Activated CD4-positive, alpha-beta T cell treated with anti-CD3 and anti-CD28 coated beads for 36 hours (primary cell): Measurements from ENCODE around the gene RASEF. TPM values are rescaled to one million over a fixed set of nuclear protein-coding genes. Genes with fewer than 3 reads are reported as not detected.

ENCODE experiments used
- ATAC-seq: fragments of 200-7000 bp; cut with Tn5 transposase; one replicate; pipeline ENCODE4 v1.10.0; 2021; ENCODE audit warnings: mild to moderate bottlenecking, moderate library complexity
- CTCF ChIA-PET: fragments of 350-600 bp; sonication (Branson Sonifier 250); formaldehyde crosslinking; loops from one replicate; lab custom pipeline; 2021; ENCODE audit warnings: antibody characterized with exemption; lab: Charles Lee
- POLR2A ChIA-PET: fragments of 350-600 bp; sonication (Branson Sonifier 250); formaldehyde crosslinking; loops from one replicate; lab custom pipeline; 2021; ENCODE audit warnings: antibody characterized with exemption, inconsistent platforms; lab: Charles Lee
- DNase-seq: peaks from one replicate; pipeline ENCODE4 v3.0.0-alpha.2; 2020
- H3K27ac Mint-ChIP-seq: one replicate; pipeline ENCODE4 v1.8.0; 2021; ENCODE audit warnings: mixed read lengths
- H3K27me3 Mint-ChIP-seq: one replicate; pipeline ENCODE4 v1.8.0; 2021; ENCODE audit warnings: mixed read lengths
- H3K36me3 Mint-ChIP-seq: one replicate; pipeline ENCODE4 v1.8.0; 2021; ENCODE audit warnings: low read depth, mixed read lengths
- H3K4me1 Mint-ChIP-seq: one replicate; pipeline ENCODE4 v1.8.0; 2021; ENCODE audit warnings: mixed read lengths
- H3K4me3 Mint-ChIP-seq: one replicate; pipeline ENCODE4 v1.8.0; 2021; ENCODE audit warnings: mild to moderate bottlenecking, moderate library complexity, mixed read lengths
- H3K9me3 Mint-ChIP-seq: one replicate; pipeline ENCODE4 v1.8.0; 2021; ENCODE audit warnings: low read depth, mixed read lengths
- intact Hi-C, 2 experiments: fragments of 100-400 bp; cut with DNase I in 1 of 2; cut with micrococcal nuclease in 1 of 2; formaldehyde crosslinking; loops; one replicate each; pipeline versions ENCODE4 v1.14.2 to v1.15.1; 2022 to 2024; cut with DNase I, micrococcal nuclease
- total RNA-seq, 2 experiments: library from RNA; stranded (reverse); gene quantifications; one replicate each; pipeline ENCODE4 v1.2.3, GENCODE V29; 2021

Gene RASEF
- total RNA-seq, 2 experiments from 2014 or later: not detected

DNA sequence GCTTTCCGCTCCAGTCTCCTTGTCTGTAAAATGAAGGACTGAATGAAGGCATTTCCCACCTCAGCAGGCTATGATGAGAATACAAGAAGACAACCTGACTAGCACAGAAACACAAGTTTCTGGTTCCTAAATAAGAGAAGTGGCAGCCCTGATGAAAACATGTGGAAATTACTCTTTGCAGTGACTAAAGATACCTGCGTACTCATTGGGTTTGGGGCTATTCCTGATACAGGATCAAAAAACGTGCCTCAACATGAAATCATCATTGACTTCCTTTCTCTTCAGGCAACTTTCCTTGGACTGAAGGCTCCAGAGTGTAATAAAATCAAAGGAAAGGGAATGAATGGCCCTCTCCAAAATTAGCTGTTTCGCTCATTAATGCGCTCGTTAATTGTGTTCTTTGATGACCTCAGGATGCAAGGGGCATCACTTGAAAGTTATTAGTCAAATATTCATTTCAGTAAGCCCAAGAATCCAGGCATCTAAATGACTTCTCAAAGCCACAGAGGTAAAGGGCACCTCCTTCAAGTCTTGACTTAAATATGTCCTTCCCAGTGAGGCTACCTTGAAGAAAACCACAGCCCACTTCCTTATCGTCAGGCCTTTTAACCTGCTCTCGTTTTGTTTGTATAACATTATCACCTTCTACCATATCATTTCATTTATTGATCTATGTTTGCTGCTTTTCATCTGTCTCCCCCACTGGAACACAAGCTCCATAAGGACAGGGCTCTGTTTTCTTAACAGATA lies 68.9 kb downstream of the RASEF start:
- Mint-ChIP-seq H3K27me3 (peaks cover 2% of the 10 kb centered on the region), H3K9me3 (no peaks in the 10 kb centered on the region), H3K27ac (no peak overlapping the region), H3K4me1 (no peaks in the 10 kb centered on the region), H3K36me3 (no peaks in the 10 kb centered on the region), H3K4me3 (no peak overlapping the region)
- intact Hi-C loops: no loop called here
- DNase-seq (no peak), ATAC-seq (no peak)
- POLR2A ChIA-PET: no interaction called here
- CTCF ChIA-PET: no interaction called here

DNA sequence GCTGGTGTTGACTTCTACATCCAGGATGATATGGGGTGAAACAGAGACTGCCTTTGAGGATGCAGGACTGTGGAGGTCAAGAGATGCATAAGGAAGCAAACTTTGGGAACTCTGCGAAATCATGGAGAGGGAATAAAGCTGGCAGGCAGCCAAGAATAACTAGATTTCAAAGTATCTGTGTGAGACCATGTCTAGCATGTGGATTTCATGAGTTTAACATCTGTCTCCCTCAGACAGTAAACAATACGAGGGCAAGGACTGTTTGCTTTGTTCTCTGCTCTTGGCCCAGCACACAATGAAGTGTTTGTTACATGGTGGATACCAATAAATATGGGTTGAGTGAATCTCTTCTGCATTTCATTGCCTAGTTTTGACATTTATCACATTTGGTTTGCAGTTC lies 71.3 kb downstream of the RASEF start:
- ATAC-seq (no peak), DNase-seq (no peak)
- POLR2A ChIA-PET: no interaction called here
- H3K27ac Mint-ChIP-seq: no peak overlapping the region
- no peaks in the 10 kb centered on the region for H3K36me3 Mint-ChIP-seq
- CTCF ChIA-PET: no interaction called here
- H3K4me1 Mint-ChIP-seq: no peaks in the 10 kb centered on the region
- H3K9me3 Mint-ChIP-seq: no peaks in the 10 kb centered on the region
- intact Hi-C loops: no loop called here
- peaks cover 2% of the 10 kb centered on the region for H3K27me3 Mint-ChIP-seq
- no peak overlapping the region for H3K4me3 Mint-ChIP-seq

DNA sequence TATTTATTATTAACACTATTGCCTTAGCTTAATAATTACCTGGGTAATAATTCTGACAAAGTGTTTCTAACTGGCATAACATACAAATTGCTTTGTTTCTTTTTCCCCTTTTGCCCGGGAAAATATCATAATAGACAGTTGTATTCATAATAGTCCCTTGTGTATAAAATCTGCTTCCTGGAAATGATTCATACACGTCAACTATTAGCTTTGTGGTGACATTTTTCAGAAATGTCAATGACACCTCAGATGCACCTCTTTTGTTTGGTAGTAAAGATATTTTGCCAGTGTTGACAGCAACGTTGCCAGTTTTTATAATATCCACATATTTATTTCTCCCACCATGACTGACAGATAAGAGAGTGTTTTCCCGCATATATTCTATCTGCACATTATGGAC lies 73.0 kb downstream of the RASEF start:
- no peaks in the 10 kb centered on the region for H3K9me3 Mint-ChIP-seq
- CTCF ChIA-PET: no interaction called here
- no peak overlapping the region for H3K27ac Mint-ChIP-seq
- peaks cover 2% of the 10 kb centered on the region for H3K27me3 Mint-ChIP-seq
- no peak overlapping the region for H3K4me3 Mint-ChIP-seq
- intact Hi-C loops: no loop called here
- no peaks in the 10 kb centered on the region for H3K36me3 Mint-ChIP-seq
- POLR2A ChIA-PET: no interaction called here
- H3K4me1 Mint-ChIP-seq: no peaks in the 10 kb centered on the region
- DNase-seq (no peak), ATAC-seq (no peak)

DNA sequence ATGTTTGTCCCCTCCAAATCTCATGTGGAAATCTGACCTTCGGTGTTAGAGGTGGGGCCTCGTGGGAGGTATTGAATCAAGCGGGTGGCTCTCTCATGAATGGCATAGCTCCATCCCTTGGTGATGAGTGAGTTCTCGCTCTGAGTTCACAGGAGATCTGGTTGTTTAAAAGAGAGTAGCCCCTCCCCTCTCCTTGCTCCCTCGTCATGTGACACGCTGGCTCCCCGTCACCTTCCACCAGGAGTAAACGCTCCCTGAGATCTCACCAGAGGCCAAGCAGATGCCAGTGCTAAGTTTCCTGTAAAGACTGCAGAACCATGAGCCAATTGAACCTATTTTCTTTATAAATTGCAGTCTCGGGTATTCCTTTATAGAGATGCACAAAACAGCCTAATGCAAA lies 74.5 kb downstream of the RASEF start:
- Mint-ChIP-seq H3K4me3 (no peak overlapping the region), H3K9me3 (no peaks in the 10 kb centered on the region), H3K27ac (no peak overlapping the region), H3K27me3 (peaks cover 2% of the 10 kb centered on the region), H3K4me1 (no peaks in the 10 kb centered on the region), H3K36me3 (no peaks in the 10 kb centered on the region)
- ChIA-PET CTCF (no interaction called here), POLR2A (no interaction called here)
- no peak for DNase-seq
- intact Hi-C loops: no loop called here
- no peak for ATAC-seq

DNA sequence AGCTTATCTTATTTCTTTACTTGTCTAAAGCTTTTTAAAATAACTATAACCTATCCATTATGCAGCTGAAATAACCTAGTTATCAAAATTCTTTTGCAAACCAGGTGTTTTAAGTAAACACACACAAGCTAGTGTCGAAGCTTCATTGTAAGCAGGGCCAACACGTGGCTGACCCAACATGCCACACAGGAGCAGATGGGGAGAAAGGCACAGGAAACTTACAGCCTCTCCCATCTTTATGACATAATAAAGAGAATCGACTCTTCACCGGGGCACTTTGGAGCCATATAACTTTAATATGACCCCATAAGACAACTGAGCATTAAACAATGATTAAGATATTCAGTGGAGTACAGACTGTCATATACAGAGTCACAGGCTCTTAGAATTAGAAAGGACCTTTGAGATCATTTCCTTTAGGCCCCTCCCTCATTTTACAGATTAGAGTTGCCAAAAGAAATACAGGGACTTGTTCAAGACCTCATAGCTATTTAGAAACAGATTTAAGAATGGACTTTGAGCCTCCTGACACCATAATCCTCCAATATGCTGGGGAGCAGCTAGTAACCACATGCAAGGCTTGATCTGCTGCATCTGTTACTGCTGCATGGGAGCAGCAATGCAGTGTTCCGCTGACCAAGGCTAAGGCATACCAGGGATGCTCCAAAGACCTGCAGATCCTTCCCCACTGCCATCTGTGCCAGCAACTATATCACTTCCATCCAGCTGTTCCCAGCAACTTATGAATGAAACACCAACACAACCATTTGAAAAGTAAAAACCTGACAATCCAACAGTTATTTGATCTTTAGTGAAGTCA lies 75.4 kb downstream of the RASEF start:
- H3K9me3 Mint-ChIP-seq: no peaks in the 10 kb centered on the region
- H3K4me1 Mint-ChIP-seq: no peaks in the 10 kb centered on the region
- no peak overlapping the region for H3K27ac Mint-ChIP-seq
- DNase-seq: no peak
- ATAC-seq: no peak
- intact Hi-C loops: no loop called here
- peaks cover 2% of the 10 kb centered on the region for H3K27me3 Mint-ChIP-seq
- POLR2A ChIA-PET: no interaction called here
- CTCF ChIA-PET: no interaction called here
- no peaks in the 10 kb centered on the region for H3K36me3 Mint-ChIP-seq
- no peak overlapping the region for H3K4me3 Mint-ChIP-seq

DNA sequence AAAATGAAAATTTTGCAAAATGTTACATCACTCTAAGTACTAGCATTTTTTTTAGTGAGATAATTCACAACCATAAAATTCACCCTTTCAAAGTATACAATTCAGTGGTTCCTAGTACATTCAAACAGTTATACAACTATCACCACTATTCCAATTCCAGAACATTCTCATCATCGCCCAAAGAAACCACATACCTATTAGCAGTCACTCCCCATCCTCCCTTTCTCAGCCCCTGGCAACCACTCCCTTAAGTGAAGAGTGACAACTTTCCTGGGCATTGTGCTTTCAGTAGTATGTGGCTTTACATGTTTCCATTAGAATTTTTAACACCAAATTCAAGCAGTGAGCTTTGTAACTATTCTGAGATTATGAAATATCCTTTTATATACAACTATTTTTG lies 81.4 kb downstream of the RASEF start:
- CTCF ChIA-PET: no interaction called here
- H3K4me3 Mint-ChIP-seq: no peak overlapping the region

DNA sequence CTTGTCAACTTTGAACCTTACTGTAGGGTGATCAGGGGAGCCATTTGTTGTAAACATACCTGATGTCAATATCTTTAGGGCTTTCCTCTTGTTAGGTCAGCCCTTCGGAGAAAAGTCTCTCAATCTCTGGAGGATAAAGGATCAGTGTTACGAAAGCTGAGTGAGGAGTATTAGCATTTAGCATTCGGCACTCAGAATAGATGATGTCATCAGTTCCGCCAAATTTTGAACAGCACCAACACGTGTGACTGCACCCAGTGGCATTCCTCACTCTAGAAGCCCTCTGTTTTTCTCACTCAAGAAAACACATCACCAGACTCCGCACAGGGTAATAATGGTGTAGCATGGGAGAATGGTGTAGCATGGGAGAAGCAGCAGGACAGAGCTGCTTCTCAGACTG lies 87.8 kb downstream of the RASEF start:
- intact Hi-C loops: no loop called here
- POLR2A ChIA-PET: no interaction called here

More for the DNA sequence above, 81.4 kb downstream of the RASEF start:
- Mint-ChIP-seq H3K27ac (no peak overlapping the region), H3K36me3 (no peaks in the 10 kb centered on the region), H3K4me1 (no peaks in the 10 kb centered on the region), H3K27me3 (no peaks in the 10 kb centered on the region), H3K9me3 (no peaks in the 10 kb centered on the region)
- POLR2A ChIA-PET: no interaction called here
- intact Hi-C loops: no loop called here
- no peak for DNase-seq
- no peak for ATAC-seq

DNA sequence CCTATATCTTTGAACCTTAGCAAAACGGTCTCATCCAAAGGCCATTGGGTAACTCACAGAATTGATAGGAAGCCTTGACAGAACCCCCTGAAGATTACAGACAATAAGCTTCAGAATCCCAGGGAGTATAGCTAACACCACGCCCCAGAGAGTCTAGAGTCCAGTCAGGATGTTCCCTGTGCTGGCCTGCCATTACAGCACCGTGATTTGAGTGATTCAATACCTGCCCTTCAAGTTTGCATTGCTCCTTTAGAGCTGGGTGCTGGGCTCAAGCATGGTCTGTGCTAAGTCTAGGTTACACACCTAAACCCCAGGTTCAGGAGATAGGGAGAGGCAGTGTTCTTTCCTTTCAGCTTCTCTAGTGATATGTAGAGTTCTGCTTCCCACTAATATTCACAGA lies 90.5 kb downstream of the RASEF start:
- intact Hi-C loops: no loop called here
- Mint-ChIP-seq H3K27me3 (peaks cover 2% of the 10 kb centered on the region), H3K4me1 (no peaks in the 10 kb centered on the region), H3K27ac (no peak overlapping the region), H3K4me3 (no peak overlapping the region), H3K36me3 (no peaks in the 10 kb centered on the region), H3K9me3 (no peaks in the 10 kb centered on the region)
- no peak for ATAC-seq
- ChIA-PET POLR2A (no interaction called here), CTCF (no interaction called here)
- no peak for DNase-seq

More for the DNA sequence above, 87.8 kb downstream of the RASEF start:
- no peak overlapping the region for H3K4me3 Mint-ChIP-seq
- no peaks in the 10 kb centered on the region for H3K9me3 Mint-ChIP-seq
- H3K4me1 Mint-ChIP-seq: no peaks in the 10 kb centered on the region
- H3K27ac Mint-ChIP-seq: no peak overlapping the region
- no peaks in the 10 kb centered on the region for H3K36me3 Mint-ChIP-seq
- DNase-seq (no peak), ATAC-seq (no peak)
- peaks cover 2% of the 10 kb centered on the region for H3K27me3 Mint-ChIP-seq
- CTCF ChIA-PET: no interaction called here

DNA sequence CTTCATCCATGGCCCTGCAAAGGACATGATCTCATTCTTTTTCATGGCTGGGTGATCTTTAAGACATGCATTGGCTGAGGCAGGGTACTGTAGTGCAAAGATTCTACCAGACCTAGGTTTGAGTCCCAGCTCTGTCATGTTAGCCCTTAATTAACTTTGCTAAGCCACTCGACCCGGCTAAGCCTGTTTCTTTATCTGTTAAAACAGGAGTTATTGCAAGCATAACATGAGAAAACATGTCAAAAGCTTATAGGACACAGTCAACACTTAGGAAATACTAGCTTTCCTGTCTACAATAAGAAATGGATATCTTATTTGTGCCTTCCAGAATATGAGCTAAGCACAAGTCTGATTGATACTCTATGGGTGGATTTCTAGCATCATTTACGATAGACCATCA lies 92.6 kb downstream of the RASEF start:
- Mint-ChIP-seq H3K4me3 (no peak overlapping the region), H3K9me3 (no peaks in the 10 kb centered on the region), H3K27me3 (no peaks in the 10 kb centered on the region), H3K4me1 (no peaks in the 10 kb centered on the region), H3K36me3 (no peaks in the 10 kb centered on the region), H3K27ac (no peak overlapping the region)
- ChIA-PET POLR2A (no interaction called here), CTCF (interaction anchor here (1.1 kb wide), 1 partner anchor 9 kb away, joined by 3 read pairs; no protein-coding TSS in a partner anchor)
- intact Hi-C loops: no loop called here
- ATAC-seq (no peak), DNase-seq (no peak)

DNA sequence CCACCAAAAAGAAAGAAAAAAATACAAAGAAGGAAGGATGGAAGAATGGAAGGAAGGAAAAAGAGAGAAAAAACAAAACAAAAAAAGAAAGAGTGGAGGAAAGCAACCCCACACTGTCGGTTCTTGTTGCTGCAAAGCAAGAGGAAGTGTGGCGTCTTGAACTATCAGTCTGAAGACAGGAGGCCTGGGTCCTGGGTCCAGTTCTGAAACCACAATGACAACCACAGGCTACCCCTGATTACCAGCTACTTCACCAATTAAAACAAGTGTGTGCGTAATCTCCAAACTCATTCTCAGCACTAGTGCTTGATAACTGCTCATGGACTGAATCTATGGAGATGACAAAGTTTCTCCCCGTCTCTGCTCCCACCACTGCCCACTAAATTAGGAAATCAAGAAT lies 93.7 kb downstream of the RASEF start:
- H3K9me3 Mint-ChIP-seq: no peaks in the 10 kb centered on the region
- DNase-seq (no peak), ATAC-seq (no peak)
- H3K36me3 Mint-ChIP-seq: no peaks in the 10 kb centered on the region
- H3K4me3 Mint-ChIP-seq: no peak overlapping the region
- ChIA-PET POLR2A (no interaction called here), CTCF (no interaction called here)
- H3K27ac Mint-ChIP-seq: no peak overlapping the region
- intact Hi-C loops: no loop called here
- H3K27me3 Mint-ChIP-seq: no peaks in the 10 kb centered on the region
- no peaks in the 10 kb centered on the region for H3K4me1 Mint-ChIP-seq

DNA sequence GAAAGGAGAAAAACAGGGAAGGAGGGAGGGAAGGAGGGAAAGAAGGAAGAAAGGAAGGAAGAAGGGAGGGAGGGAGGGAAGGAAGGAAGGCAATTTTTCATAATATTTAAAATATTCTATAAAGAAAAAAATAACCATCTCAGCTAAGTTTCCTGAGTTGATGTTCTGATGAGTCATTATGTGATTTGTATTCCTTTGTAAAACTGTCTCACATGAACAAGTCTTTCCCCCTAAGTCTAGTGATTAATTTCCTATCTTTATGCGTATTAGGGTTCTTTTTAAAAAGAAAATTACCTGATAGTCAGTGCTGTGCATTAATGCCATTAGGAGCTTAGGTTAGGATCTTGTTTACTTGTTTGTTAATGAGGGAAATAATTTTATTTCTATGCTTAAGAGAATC lies 94.1 kb downstream of the RASEF start:
- H3K9me3 Mint-ChIP-seq: no peaks in the 10 kb centered on the region
- no peak overlapping the region for H3K27ac Mint-ChIP-seq
- no peaks in the 10 kb centered on the region for H3K27me3 Mint-ChIP-seq
- ChIA-PET POLR2A (no interaction called here), CTCF (no interaction called here)
- DNase-seq: no peak
- no peak overlapping the region for H3K4me3 Mint-ChIP-seq
- intact Hi-C loops: no loop called here
- H3K36me3 Mint-ChIP-seq: no peaks in the 10 kb centered on the region
- H3K4me1 Mint-ChIP-seq: no peaks in the 10 kb centered on the region
- ATAC-seq: no peak

DNA sequence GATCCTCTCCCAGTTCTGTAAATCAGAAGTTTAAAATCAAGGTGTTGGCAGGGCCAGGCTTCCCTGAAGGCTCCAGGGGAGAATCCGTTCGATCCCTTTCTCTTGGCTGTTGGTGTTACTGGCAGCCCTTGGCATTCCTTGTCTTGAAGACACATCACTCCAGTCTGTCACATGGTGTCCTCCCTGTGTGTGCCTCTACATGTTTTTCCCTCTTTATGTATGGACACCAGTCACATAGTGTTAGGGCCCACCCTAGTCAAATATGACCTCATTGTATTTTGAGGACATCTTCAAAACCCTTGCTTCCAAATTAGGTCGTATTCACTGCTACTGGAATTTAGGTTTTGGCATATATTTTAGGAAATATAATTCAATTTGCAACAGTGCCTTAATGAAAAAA lies 94.6 kb downstream of the RASEF start:
- no peak for ATAC-seq
- Mint-ChIP-seq H3K36me3 (no peaks in the 10 kb centered on the region), H3K27me3 (no peaks in the 10 kb centered on the region), H3K4me3 (no peak overlapping the region), H3K4me1 (no peaks in the 10 kb centered on the region), H3K9me3 (no peaks in the 10 kb centered on the region), H3K27ac (no peak overlapping the region)
- DNase-seq: no peak
- ChIA-PET POLR2A (no interaction called here), CTCF (no interaction called here)
- intact Hi-C loops: no loop called here
